KMS-11 (cell line): ENCODE measurements around the gene LGSN.

ENCODE experiments used
- H2AFZ ChIP-seq: fragments of 200-600 bp; sonication (generic); 2 replicates; pipeline ENCODE4 v1.6.1; 2016; ENCODE audit warnings: antibody characterized with exemption, mixed run types, low read depth
- H3K27ac ChIP-seq: fragments of 200-600 bp; sonication (generic); 2 replicates; pipeline ENCODE4 v1.6.1; 2016; ENCODE audit warnings: mild to moderate bottlenecking, mixed run types
- H3K27me3 ChIP-seq: fragments of 200-600 bp; sonication (generic); 2 replicates; pipeline ENCODE4 v1.6.1; 2017; ENCODE audit warnings: mild to moderate bottlenecking, low read depth, mixed run types, moderate library complexity; ENCODE audit not compliant: insufficient read depth
- H3K36me3 ChIP-seq: fragments of 200-600 bp; sonication (generic); 2 replicates; pipeline ENCODE4 v1.6.1; 2017; ENCODE audit warnings: mild to moderate bottlenecking, mixed run types; ENCODE audit not compliant: insufficient read depth
- H3K4me1 ChIP-seq: fragments of 200-600 bp; sonication (generic); 2 replicates; pipeline ENCODE4 v1.6.1; 2016; ENCODE audit warnings: mild to moderate bottlenecking, low read depth, mixed run types; ENCODE audit not compliant: poor library complexity, severe bottlenecking
- H3K4me2 ChIP-seq: fragments of 200-600 bp; sonication (generic); 2 replicates; pipeline ENCODE4 v1.7.0; 2016; ENCODE audit warnings: mild to moderate bottlenecking, mixed run types
- H3K4me3 ChIP-seq: fragments of 200-600 bp; sonication (generic); IDR thresholded peaks from 2 replicates; pipeline ENCODE4 v1.6.1; 2017; ENCODE audit warnings: low read depth, low read length, mixed read lengths; ENCODE audit not compliant: insufficient read depth
- H3K79me2 ChIP-seq: fragments of 200-600 bp; sonication (generic); 2 replicates; pipeline ENCODE4 v1.6.1; 2016; ENCODE audit warnings: low read depth, mixed run types; ENCODE audit not compliant: insufficient read depth
- H3K9ac ChIP-seq: fragments of 200-600 bp; sonication (generic); 2 replicates; pipeline ENCODE4 v1.6.1; 2016; ENCODE audit warnings: mild to moderate bottlenecking, mixed run types
- H4K20me1 ChIP-seq: fragments of 200-600 bp; sonication (generic); 2 replicates; pipeline ENCODE4 v1.6.1; 2016; ENCODE audit warnings: mild to moderate bottlenecking, mixed run types; ENCODE audit not compliant: insufficient read depth
- TF ChIP-seq, protein P1 (sequence below): fragments of 200-600 bp; sonication (generic); conservative IDR thresholded peaks from 2 replicates; pipeline ENCODE4 v1.6.1; 2017; ENCODE audit warnings: low read depth, mild to moderate bottlenecking, antibody characterized with exemption, low read length, moderate library complexity, mixed read lengths

Gene LGSN

DNA sequence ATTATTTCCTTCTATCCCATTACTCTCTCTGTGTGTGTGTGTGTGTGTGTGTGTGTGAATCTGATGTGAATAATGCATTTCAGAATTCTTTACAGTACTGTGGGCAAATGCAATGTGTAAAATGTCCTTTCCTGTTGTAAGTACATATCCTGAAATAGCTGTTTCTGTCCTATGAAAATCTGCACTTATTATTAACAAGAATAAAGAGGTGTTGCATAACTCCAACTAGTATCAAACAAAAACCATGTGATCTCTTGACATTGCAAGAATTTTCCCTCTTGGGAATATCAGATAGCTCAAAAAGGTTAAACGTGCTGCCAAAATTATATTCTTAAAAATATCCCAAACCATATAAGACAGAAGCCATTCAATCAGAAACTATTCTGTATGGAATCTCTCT, 52.0 kb downstream of the LGSN start:
- no peaks in the 10 kb centered on the region for H4K20me1 ChIP-seq
- no peak overlapping the region for H3K4me2 ChIP-seq
- no peaks in the 10 kb centered on the region for H3K79me2 ChIP-seq
- no peaks in the 10 kb centered on the region for H3K36me3 ChIP-seq
- H2AFZ ChIP-seq, result no peak overlapping the region
- H3K4me1 ChIP-seq, result no peaks in the 10 kb centered on the region
- no peak overlapping the region for H3K4me3 ChIP-seq
- H3K9ac ChIP-seq, result no peak overlapping the region
- H3K27me3 ChIP-seq, result no peaks in the 10 kb centered on the region
- H3K27ac ChIP-seq, result no peak overlapping the region
- TF ChIP-seq, protein P1, sequence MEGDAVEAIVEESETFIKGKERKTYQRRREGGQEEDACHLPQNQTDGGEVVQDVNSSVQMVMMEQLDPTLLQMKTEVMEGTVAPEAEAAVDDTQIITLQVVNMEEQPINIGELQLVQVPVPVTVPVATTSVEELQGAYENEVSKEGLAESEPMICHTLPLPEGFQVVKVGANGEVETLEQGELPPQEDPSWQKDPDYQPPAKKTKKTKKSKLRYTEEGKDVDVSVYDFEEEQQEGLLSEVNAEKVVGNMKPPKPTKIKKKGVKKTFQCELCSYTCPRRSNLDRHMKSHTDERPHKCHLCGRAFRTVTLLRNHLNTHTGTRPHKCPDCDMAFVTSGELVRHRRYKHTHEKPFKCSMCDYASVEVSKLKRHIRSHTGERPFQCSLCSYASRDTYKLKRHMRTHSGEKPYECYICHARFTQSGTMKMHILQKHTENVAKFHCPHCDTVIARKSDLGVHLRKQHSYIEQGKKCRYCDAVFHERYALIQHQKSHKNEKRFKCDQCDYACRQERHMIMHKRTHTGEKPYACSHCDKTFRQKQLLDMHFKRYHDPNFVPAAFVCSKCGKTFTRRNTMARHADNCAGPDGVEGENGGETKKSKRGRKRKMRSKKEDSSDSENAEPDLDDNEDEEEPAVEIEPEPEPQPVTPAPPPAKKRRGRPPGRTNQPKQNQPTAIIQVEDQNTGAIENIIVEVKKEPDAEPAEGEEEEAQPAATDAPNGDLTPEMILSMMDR, result no peak

DNA sequence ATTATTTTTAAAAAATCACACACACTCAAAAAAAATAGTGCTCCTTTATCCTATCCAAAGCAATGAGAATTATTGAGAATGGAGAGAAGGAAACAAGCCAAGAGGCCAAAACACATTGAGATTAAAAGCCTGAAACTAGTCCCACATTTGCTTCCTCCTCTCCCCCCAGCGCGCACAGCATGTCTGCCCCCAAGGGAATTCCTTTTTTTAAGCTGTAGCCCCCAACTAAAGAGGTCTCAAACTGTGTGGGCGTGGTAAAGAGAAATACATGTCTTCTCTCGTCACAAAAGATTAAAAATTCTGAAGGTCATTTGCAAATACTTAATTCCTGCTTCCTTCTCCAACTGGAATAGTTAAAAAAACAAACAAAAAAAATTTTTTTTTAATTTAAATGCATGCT, 52.7 kb downstream of the LGSN start:
- Histone ChIP-seq H2AFZ (no peak overlapping the region), H3K4me3 (no peak overlapping the region), H3K79me2 (no peaks in the 10 kb centered on the region), H3K4me2 (no peak overlapping the region), H3K9ac (no peak overlapping the region), H3K27ac (no peak overlapping the region), H3K36me3 (no peaks in the 10 kb centered on the region), H3K4me1 (no peaks in the 10 kb centered on the region), H4K20me1 (no peaks in the 10 kb centered on the region), H3K27me3 (no peaks in the 10 kb centered on the region)
- TF ChIP-seq, protein P1, result no peak

DNA sequence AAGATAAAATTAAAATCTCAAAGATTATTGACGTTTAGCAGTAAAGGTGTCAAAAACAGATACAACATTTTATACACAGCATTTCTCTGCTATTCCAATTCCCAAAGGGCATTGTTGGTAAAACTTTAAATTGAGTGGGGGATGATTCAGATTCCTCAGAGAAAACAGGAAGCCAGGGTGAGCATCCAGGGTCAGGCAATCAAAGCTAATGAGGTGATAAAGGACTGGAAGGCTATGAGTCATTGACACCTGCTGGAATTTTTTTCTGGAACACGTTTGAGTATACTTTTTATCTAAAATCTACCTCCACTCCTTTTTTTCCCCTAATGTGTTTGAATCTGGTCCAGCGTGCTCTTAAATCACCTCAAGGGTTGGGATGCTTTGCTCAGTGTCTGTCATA, 56.3 kb downstream of the LGSN start:
- no peaks in the 10 kb centered on the region for H3K36me3 ChIP-seq
- no peak overlapping the region for H3K27ac ChIP-seq
- H3K79me2 ChIP-seq, result no peaks in the 10 kb centered on the region
- TF ChIP-seq, protein P1, result no peak
- H3K4me2 ChIP-seq, result no peak overlapping the region
- no peak overlapping the region for H3K4me3 ChIP-seq
- no peak overlapping the region for H3K9ac ChIP-seq
- H2AFZ ChIP-seq, result no peak overlapping the region
- no peaks in the 10 kb centered on the region for H4K20me1 ChIP-seq
- H3K27me3 ChIP-seq, result no peaks in the 10 kb centered on the region
- H3K4me1 ChIP-seq, result no peaks in the 10 kb centered on the region

DNA sequence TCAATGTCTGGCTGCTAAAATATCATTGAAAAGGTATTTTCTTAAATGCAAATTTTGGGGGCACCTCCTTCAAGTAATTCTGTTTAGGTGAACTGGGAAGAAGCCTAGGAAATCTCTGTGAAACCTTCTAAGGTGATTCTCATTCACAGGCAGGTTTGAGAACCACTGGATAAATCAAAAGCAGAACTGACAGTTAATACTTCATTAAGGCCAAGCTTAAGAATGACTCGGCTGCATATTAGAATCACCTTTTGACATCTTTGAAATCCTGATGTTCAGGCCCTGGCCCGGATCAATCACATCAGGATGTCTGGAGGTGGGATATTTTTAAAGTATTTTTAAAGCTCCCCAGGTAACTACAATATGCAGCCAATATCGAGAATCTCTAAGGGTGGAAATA, 58.0 kb downstream of the LGSN start:
- Histone ChIP-seq H3K79me2 (no peaks in the 10 kb centered on the region), H3K9ac (no peak overlapping the region), H3K4me3 (no peak overlapping the region), H4K20me1 (no peaks in the 10 kb centered on the region), H3K27ac (no peak overlapping the region), H3K4me1 (no peaks in the 10 kb centered on the region), H3K27me3 (no peaks in the 10 kb centered on the region), H3K36me3 (no peaks in the 10 kb centered on the region), H3K4me2 (no peak overlapping the region), H2AFZ (no peak overlapping the region)
- TF ChIP-seq, protein P1, result no peak

DNA sequence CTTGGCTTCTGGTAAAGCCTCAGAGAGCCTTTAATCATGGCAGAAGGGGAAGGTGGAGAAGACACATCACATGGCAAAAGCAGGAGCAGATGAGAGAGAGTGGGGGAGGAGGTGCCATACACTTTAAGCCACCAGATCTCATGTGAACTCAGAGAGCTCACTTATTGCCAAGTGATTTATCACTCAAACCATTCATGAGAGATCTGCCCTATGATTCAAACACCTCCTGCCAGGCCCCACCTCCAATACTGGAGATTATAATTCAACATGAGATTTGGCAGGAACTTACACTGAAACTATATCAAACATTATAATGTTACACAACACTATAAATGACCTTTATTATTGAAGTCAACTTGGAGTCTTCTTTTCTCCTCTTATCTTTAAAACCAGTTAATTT, 60.6 kb downstream of the LGSN start:
- H3K27ac ChIP-seq, result no peak overlapping the region
- no peaks in the 10 kb centered on the region for H3K27me3 ChIP-seq
- no peaks in the 10 kb centered on the region for H3K36me3 ChIP-seq
- no peak overlapping the region for H3K4me3 ChIP-seq
- H3K4me2 ChIP-seq, result no peak overlapping the region
- no peak overlapping the region for H2AFZ ChIP-seq
- TF ChIP-seq, protein P1, result no peak
- no peaks in the 10 kb centered on the region for H3K4me1 ChIP-seq
- H3K79me2 ChIP-seq, result no peaks in the 10 kb centered on the region
- no peaks in the 10 kb centered on the region for H4K20me1 ChIP-seq
- H3K9ac ChIP-seq, result no peak overlapping the region
